HG02884 (cell line): ENCODE results near the gene PTPRJ.

Experiments
- ATAC-seq: cut with Tn5 transposase; IDR thresholded peaks from one replicate; pipeline ENCODE4 v1.9.1; 2021; ENCODE audit warnings: mild to moderate bottlenecking, moderate library complexity; ENCODE audit not compliant: unreplicated experiment

Gene PTPRJ

GRCh38 chr11:48087974-48088681 lies 107.8 kb downstream of the PTPRJ start:
- no peak for ATAC-seq

GRCh38 chr11:48088682-48089050 lies 108.3 kb downstream of the PTPRJ start:
- no peak for ATAC-seq

GRCh38 chr11:48090174-48090573 lies 109.8 kb downstream of the PTPRJ start:
- no peak for ATAC-seq

- no peak for ATAC-seq
Observed at GRCh38 chr11:48091426-48092102, 111.2 kb downstream of the PTPRJ start.

- ATAC-seq, result no peak
Observed at GRCh38 chr11:48093323-48093722, 113.0 kb downstream of the PTPRJ start.

- peak; percentile 68 for ATAC-seq
Observed at GRCh38 chr11:48093795-48094642, 113.7 kb downstream of the PTPRJ start.

GRCh38 chr11:48094643-48095339 lies 114.4 kb downstream of the PTPRJ start:
- no peak for ATAC-seq

GRCh38 chr11:48095779-48096470 lies 115.6 kb downstream of the PTPRJ start:
- ATAC-seq, result no peak

- ATAC-seq, result no peak
Observed at GRCh38 chr11:48096588-48097525, 116.5 kb downstream of the PTPRJ start.

- no peak for ATAC-seq
Observed at GRCh38 chr11:48098024-48098423, 117.7 kb downstream of the PTPRJ start.

GRCh38 chr11:48099916-48100446 lies 119.6 kb downstream of the PTPRJ start:
- ATAC-seq, result no peak

GRCh38 chr11:48101044-48101733 lies 120.8 kb downstream of the PTPRJ start:
- no peak for ATAC-seq

GRCh38 chr11:48101958-48102357 lies 121.6 kb downstream of the PTPRJ start:
- ATAC-seq, result no peak

GRCh38 chr11:48103621-48104567 lies 123.5 kb downstream of the PTPRJ start:
- ATAC-seq, result no peak

GRCh38 chr11:48104568-48104924 lies 124.2 kb downstream of the PTPRJ start:
- ATAC-seq, result no peak

GRCh38 chr11:48105096-48105990 lies 125.0 kb downstream of the PTPRJ start:
- ATAC-seq, result no peak

- ATAC-seq, result no peak
Observed at GRCh38 chr11:48106166-48106565, 125.8 kb downstream of the PTPRJ start.
